Caco-2 (cell line): Measurements from ENCODE around the gene VAMP2. TPM values are rescaled to one million over a fixed set of nuclear protein-coding genes. Genes with fewer than 3 reads are reported as not detected.

Experiments used
- BruUV-seq: library from RNA; stranded (reverse); fragments of 400-500 nt; replicated peaks from 2 replicates; lab custom pipeline; 2021; lab: Mats Ljungman, UMichigan
- CTCF ChIA-PET: fragments of 300-600 bp; sonication (Branson Sonifier 250); formaldehyde crosslinking; loops from one replicate; lab custom pipeline; 2022; ENCODE audit warnings: antibody characterized with exemption; lab: Charles Lee
- POLR2A ChIA-PET: fragments of 300-600 bp; sonication (Branson Sonifier 250); formaldehyde crosslinking; loops from one replicate; lab custom pipeline; 2022; ENCODE audit warnings: antibody characterized with exemption; lab: Charles Lee
- DNase-seq, 2 experiments: peaks; one replicate each; pipeline versions ENCODE4 v3.0.0 to v3.0.0-alpha.2; 2020 to 2022
- H3K27me3 ChIP-seq: replicated peaks from 2 replicates; pipeline ENCODE4 v1.6.0; 2011; ENCODE audit warnings: low read length; ENCODE audit not compliant: control insufficient read depth, insufficient read depth
- H3K36me3 ChIP-seq: 2 replicates; pipeline ENCODE4 v1.5.1; 2011; ENCODE audit warnings: low read length; ENCODE audit not compliant: control insufficient read depth, insufficient read depth
- H3K4me1 ChIP-seq: fragments of 250-450 bp; sonication (Bioruptor Pico); 2 replicates; pipeline ENCODE4 v1.5.1; 2020; ENCODE audit warnings: mild to moderate bottlenecking
- H3K4me3 ChIP-seq: 2 replicates; pipeline ENCODE4 v1.5.1; 2011; ENCODE audit warnings: low read depth, mild to moderate bottlenecking, control low read depth, low read length
- H3K9me3 ChIP-seq: fragments of 250-450 bp; sonication (Bioruptor Pico); 2 replicates; pipeline ENCODE4 v1.5.1; 2020; ENCODE audit warnings: mild to moderate bottlenecking, moderate library complexity
- H3K27ac Mint-ChIP-seq: one replicate; pipeline ENCODE4 v1.8.0; 2022; ENCODE audit warnings: mixed read lengths; ENCODE audit not compliant: unreplicated experiment
- H3K27me3 Mint-ChIP-seq: one replicate; pipeline ENCODE4 v1.8.0; 2022; ENCODE audit warnings: mixed read lengths; ENCODE audit not compliant: insufficient read depth, unreplicated experiment
- H3K36me3 Mint-ChIP-seq: one replicate; pipeline ENCODE4 v1.8.0; 2022; ENCODE audit warnings: mild to moderate bottlenecking, mixed read lengths; ENCODE audit not compliant: insufficient read depth, unreplicated experiment
- H3K4me1 Mint-ChIP-seq: one replicate; pipeline ENCODE4 v1.8.0; 2022; ENCODE audit warnings: low read depth, mixed read lengths; ENCODE audit not compliant: unreplicated experiment
- H3K4me3 Mint-ChIP-seq: one replicate; pipeline ENCODE4 v1.8.0; 2022; ENCODE audit warnings: mild to moderate bottlenecking, moderate library complexity, mixed read lengths; ENCODE audit not compliant: unreplicated experiment
- H3K9me3 Mint-ChIP-seq: one replicate; pipeline ENCODE4 v1.8.0; 2022; ENCODE audit warnings: mixed read lengths; ENCODE audit not compliant: unreplicated experiment
- CTCF ChIP-seq, 2 experiments: fragments of 200-600 bp in 1 of 2; IDR thresholded peaks; 1 replicate in 1 of 2; 2 replicates in 1 of 2; pipeline versions ENCODE4 v1.5.1 to v1.8.0; 2011 to 2022; ENCODE audit warnings: antibody characterized with exemption in 1 of 2, control low read depth in 1 of 2, inconsistent platforms in 1 of 2, low read depth in 1 of 2, low read length in 1 of 2, mild to moderate bottlenecking in 1 of 2, moderate library complexity in 1 of 2; ENCODE audit not compliant: insufficient read depth in 1 of 2, severe bottlenecking in 1 of 2, unreplicated experiment in 1 of 2
- intact Hi-C: fragments of 100-400 bp; cut with micrococcal nuclease; formaldehyde crosslinking; loops from one replicate; pipeline ENCODE4 v1.10.0; 2022; ENCODE audit not compliant: unreplicated experiment
- total RNA-seq: library from RNA; stranded (reverse); gene quantifications from 2 replicates; pipeline ENCODE4 v1.2.3, GENCODE V29; 2022

Gene VAMP2
- total RNA-seq, 1 experiment from 2014 or later: 10.5 TPM

- no peaks in the 10 kb centered on the region for H3K9me3 ChIP-seq
- no peak overlapping the region for H3K27ac Mint-ChIP-seq
- POLR2A ChIA-PET: no interaction called here
These were observed 34.5 kb downstream of the VAMP2 start for GRCh38 chr17:8128125-8128784.

GRCh38 chr17:8126491-8127066, 36.2 kb downstream of the VAMP2 start:
- Mint-ChIP-seq H3K27ac (peak overlapping the region; percentile 64), H3K9me3 (no peaks in the 10 kb centered on the region), H3K4me3 (peak overlapping the region; percentile 87), H3K27me3 (peaks cover 3% of the 10 kb centered on the region), H3K36me3 (peaks cover 36% of the 10 kb centered on the region), H3K4me1 (peaks cover 27% of the 10 kb centered on the region)
- Histone ChIP-seq H3K9me3 (no peaks in the 10 kb centered on the region), H3K27me3 (no peaks in the 10 kb centered on the region; the same call in 1 of the 2 replicates), H3K36me3 (no peaks in the 10 kb centered on the region), H3K4me1 (no peaks in the 10 kb centered on the region), H3K4me3 (peak overlapping the region; percentile 54)
- TF ChIP-seq CTCF (IDR thresholded peaks at IDR 0.05; ENCODE audit: insufficient read depth in 1 of 2, low read depth in 1 of 2, low read length in 1 of 2, severe bottlenecking in 1 of 2, unreplicated experiment in 1 of 2): no peak
- ChIA-PET POLR2A (interaction anchor here (0.6 to 1.1 kb wide), 2 partner anchors 47 to 97 kb away, joined by 3 to 6 read pairs; no protein-coding TSS in a partner anchor), CTCF (interaction anchor here (0.8 to 1.0 kb wide), 2 partner anchors 12 to 32 kb away, joined by 3 to 4 read pairs; no protein-coding TSS in a partner anchor)
- intact Hi-C loops: no loop called here
- DNase-seq: peak in 1 of 2 experiments; percentile 37
- BruUV-seq: no TSS peak

More at GRCh38 chr17:8128125-8128784, 34.5 kb downstream of the VAMP2 start:
- no peak for TF ChIP-seq CTCF (IDR thresholded peaks at IDR 0.05; ENCODE audit: insufficient read depth in 1 of 2, low read depth in 1 of 2, low read length in 1 of 2, severe bottlenecking in 1 of 2, unreplicated experiment in 1 of 2)
- Mint-ChIP-seq H3K27me3 (peaks cover 3% of the 10 kb centered on the region), H3K4me3 (no peak overlapping the region), H3K36me3 (peaks cover 36% of the 10 kb centered on the region), H3K9me3 (no peaks in the 10 kb centered on the region), H3K4me1 (peaks cover 27% of the 10 kb centered on the region)
- Histone ChIP-seq H3K36me3 (no peaks in the 10 kb centered on the region), H3K4me1 (no peaks in the 10 kb centered on the region), H3K4me3 (no peak overlapping the region), H3K27me3 (no peaks in the 10 kb centered on the region)
- DNase-seq: no peak
- CTCF ChIA-PET: no interaction called here
- intact Hi-C loops: no loop called here
- BruUV-seq: no TSS peak

GRCh38 chr17:8125947-8126490, 36.7 kb downstream of the VAMP2 start:
- Histone ChIP-seq H3K27me3 (no peaks in the 10 kb centered on the region; the same call in 1 of the 2 replicates), H3K36me3 (no peaks in the 10 kb centered on the region), H3K9me3 (no peaks in the 10 kb centered on the region), H3K4me1 (no peaks in the 10 kb centered on the region; the same call in 1 of the 2 replicates), H3K4me3 (peak overlapping the region; percentile 54)
- H3K36me3 Mint-ChIP-seq: peaks cover 39% of the 10 kb centered on the region
- H3K4me3 Mint-ChIP-seq: peak overlapping the region; percentile 87
- ChIA-PET CTCF (no interaction called here), POLR2A (interaction anchor here (0.6 to 1.1 kb wide), 2 partner anchors 47 to 97 kb away, joined by 3 to 6 read pairs; no protein-coding TSS in a partner anchor)
- TF ChIP-seq CTCF (IDR thresholded peaks at IDR 0.05; ENCODE audit: insufficient read depth in 1 of 2, low read depth in 1 of 2, low read length in 1 of 2, severe bottlenecking in 1 of 2, unreplicated experiment in 1 of 2): no peak
- H3K27me3 Mint-ChIP-seq: peaks cover 3% of the 10 kb centered on the region
- H3K4me1 Mint-ChIP-seq: peaks cover 28% of the 10 kb centered on the region
- BruUV-seq: no TSS peak
- no peaks in the 10 kb centered on the region for H3K9me3 Mint-ChIP-seq
- intact Hi-C loops: loop anchor here (2.0 kb wide), 2 partner anchors 13 to 33 kb away; no protein-coding TSS in a partner anchor
- H3K27ac Mint-ChIP-seq: peak overlapping the region; percentile 64
- DNase-seq: peak in 1 of 2 experiments; percentile 20
